GM04504 (cell line): ENCODE results near the gene CREBRF.

ENCODE experiments used
- DNase-seq: peaks from one replicate; pipeline ENCODE4 v3.0.0-alpha.2; 2012; ENCODE audit warnings: low read depth

The CREBRF gene

DNA sequence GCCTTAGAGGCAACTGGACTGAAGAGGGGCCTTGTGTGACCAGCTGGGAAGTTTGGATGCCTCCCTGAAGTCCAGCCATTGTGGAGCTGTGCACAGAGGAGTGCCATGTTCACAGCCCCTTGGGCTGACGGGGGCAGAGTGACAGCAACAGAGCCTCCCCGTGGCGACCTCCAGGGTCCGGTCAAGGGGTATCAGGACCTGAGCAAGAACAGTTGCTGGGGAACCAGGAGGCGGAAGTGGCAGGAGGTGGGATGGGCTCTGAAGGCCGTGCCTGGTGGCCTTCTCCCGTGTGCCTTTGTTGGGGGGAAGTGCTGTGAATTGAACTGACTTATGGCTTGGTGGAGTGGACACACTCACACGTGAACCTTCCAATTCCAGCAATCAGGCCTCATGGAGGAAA lies 102.2 kb downstream of the CREBRF start:
- DNase-seq, result no peak

DNA sequence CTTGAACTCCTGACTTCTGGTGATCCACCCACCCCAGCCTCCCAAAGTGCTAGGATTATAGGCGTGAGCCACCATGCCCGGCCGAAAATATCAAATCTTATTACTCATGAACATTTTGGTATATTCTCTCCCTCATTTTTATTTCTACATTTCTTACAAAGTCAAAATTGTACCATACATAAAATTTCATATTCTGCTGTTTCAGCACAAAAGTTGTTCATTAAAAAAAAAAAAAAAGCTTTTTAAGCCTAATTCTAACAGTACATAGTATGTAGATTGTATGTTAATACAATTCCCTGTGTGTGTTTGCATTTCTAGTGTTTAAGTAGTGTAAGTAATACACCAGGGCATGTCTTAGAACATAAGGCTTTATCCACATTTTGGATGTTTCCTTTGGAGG lies 103.1 kb downstream of the CREBRF start:
- DNase-seq, result no peak

DNA sequence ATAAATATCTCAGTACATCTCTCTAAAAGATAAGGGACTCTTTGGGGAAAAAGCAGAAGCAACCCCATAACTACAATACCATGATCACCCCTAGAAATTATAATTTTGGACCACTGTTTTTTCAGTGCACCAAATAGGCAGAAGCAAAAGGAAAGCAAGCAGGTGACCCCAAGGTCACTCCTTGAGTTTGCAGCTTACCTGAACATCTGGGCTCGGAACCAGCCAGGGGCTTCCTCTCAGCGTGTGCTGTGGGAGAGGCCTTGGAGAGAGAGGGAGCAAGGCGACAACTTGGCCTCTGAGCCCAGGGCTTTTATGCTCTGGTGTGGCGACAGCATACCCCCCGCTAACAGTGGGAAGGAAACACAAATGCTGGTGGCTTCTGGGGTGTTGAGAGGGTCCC lies 105.0 kb downstream of the CREBRF start:
- DNase-seq, result no peak

DNA sequence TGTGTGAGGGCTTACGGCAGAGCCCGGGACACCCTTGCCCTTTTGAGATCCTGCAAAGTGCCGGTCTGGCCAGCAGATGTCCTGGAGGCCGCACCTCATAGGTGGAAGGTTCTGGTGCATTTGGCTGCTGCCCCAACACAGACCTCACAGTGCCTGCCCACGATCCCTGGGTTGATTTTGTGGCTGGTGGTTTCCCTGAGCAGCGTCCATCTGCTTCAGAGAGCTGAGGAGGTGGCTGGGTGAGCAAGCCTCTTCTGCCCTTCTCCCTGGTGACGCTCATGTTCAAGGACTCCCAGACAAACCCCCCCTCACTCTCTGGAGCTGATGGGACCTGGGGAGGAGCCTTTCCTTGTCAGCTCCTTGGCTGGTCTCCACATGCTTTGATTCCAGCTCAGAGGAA lies 107.1 kb downstream of the CREBRF start:
- no peak for DNase-seq

DNA sequence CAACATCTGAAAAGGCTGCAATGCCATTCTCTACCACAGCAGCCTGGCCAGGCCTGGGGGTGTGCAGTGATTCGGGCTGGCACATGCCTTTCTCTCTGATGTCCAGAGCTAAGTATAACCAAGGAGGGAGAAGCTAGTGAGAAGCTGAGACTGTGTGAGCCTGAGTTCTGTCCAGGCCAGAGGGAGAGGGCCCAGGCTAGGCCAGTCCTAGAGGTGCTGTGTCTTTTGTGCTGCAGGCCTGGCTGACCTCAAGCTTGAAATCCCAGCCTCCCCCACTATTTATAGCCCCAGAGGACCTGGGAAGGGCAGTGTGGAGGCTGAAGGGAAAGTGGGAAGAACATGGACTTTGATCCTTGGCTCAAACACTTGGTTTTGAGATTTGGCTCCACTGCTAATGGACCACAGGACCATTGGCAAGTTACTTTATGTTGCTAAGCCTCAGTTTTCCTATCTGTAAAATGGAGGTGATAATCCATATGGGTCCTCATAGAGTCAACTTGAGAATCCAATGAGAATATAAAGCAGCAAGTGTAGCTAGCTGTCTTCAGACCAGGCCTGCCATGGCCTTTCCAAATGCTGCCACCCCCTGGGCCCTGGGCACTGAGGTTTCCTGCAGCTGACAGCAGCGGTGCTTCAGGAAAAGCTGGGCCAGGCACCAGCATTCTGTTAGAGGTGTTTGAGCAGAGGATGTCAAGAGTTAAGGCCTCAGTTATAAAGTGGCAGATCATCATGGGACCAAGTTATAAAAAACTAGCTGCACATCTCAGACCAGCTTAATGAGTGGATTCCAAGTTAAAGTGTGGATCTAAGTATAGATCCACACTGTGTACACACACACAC lies 109.2 kb downstream of the CREBRF start:
- no peak for DNase-seq

DNA sequence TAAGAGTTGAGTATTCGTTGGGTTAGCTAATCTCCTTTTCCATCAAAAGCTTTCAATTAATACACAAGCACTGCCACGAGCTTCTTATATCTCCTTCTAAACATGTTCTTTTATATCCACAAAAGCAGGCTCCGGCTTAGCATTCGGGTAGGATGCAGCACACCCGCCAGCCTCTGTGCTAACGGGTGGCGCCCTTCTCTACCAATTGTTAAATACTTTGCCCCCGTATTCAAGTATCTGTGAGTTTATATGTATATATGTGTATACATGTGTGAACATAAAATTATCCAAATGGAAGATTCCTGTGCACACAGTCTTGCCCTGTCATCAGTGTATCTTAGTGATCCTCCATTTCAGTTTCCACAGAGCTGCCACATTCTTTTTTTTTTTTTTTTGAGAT lies 116.0 kb downstream of the CREBRF start:
- DNase-seq, result no peak

DNA sequence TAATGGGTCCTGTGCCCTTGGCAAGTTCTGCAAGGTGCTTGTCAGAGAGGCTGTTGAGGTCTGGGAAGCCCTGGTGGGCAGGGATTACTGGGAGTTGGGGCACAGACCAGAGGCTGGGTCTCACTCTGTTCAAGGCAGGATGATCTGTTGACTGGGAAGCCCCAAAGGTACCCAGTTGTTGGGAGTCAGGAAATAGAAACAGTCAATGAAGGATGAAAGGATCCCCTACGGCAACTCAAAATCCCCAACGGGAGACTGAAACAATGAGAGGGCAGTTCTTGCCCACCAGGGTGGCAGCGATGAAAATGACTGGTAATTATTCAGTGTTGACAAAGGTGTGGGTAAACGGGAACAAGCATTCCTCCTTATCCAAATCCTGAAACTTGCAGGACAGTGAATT lies 119.4 kb downstream of the CREBRF start:
- DNase-seq, result no peak

DNA sequence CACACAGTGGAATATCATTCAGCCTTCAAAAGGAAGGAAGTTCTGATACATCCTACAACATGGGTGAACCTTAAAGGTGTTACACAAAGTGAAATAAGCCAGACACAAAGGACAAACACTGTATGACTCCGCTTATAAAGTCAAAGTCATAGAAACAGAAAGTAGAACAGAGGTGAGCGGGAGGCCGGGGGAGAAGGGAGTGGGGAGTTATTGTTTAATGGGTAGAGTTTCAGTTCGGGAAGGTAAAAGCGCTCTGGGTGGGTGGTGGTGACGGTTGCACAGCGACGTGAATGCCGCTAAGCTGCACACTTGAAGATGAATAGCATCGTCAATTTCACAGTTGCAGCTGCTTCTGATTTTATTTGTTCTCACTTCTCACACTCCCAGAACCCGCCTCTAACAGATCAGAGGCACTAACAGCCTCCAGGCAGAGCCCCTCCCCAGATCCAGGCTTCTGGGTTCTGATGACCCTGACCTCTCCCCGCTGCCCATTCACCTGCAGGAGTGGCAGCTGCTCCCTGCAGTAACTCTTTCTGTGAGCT lies 122.3 kb downstream of the CREBRF start:
- no peak for DNase-seq

DNA sequence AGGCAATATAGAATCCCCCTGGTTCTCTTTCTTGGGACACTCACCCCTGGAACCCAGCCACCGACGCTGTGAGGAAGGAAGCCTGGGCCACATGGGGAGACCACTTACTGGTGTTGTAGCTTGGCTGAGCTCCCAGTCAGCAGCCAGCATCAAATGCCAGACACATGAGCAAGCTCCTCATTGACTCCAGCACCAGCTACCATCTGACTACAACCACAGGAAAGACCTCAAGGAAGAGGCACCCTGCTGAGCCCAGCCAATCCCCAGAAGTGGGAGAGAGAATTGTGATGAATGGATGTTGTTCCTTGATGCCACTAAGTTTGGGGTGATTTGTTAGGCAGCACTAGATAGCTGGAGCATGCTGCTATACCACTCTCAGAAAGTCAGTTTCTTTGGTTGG lies 124.2 kb downstream of the CREBRF start:
- no peak for DNase-seq

DNA sequence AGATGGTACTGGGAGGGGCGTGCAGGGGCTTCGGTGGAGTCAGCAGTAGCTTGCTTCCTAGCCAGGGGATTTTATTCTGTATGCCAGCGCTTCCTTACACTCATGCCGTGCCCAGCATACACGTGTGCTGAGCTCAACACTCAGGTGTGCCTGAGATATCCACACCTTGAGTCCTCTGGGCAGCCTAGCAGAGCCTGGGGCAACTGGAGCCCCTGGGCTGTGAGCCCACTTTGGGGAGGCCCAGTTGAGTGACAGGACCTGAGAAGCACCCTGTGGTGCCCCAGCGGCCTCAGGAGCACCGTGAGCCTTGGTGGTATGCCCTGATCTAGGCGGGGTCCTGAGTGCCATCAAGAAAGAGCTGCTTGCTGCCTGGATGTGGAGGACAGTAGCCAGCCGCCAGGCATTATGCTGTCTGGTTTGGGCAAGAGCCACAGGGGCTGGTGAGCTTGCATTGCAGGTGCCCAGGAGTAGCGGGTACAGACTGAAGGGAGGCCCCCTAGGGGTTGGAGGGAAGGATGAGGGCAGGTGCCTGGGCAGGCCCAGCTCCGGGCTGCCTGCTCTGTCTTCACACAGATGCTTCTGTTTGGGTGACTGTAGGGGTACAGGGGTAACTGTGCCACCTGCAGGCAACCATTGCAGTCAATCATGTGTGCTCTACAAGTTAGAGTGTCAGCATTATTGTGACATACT lies 131.0 kb downstream of the CREBRF start:
- no peak for DNase-seq

DNA sequence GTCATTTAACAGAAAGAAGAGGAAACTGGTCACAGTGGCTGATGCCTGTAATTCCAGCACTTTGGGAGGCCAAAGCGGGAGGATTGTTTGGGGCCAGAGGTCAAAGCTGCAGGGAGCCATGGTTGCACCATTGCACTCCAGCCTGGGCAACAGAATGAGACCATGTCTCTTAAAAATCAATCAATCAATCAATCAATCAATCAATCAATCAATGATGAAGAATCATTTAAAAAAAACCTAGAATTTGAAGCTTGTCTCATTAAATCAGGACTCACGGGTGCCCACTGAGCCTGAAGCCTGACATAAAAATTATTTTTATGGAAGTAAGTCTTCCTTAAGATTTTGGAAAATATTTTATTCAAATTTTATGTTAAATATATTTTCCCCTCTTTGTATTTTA lies 132.1 kb downstream of the CREBRF start:
- DNase-seq, result no peak
